ENCODE data around the gene TTLL5. TPM values are rescaled to one million over a fixed set of nuclear protein-coding genes. Genes with fewer than 3 reads are reported as not detected.

Gene TTLL5
- polyA plus RNA-seq, 4 donors, result 4.6 to 14.8 (median 8.5) TPM

DNA sequence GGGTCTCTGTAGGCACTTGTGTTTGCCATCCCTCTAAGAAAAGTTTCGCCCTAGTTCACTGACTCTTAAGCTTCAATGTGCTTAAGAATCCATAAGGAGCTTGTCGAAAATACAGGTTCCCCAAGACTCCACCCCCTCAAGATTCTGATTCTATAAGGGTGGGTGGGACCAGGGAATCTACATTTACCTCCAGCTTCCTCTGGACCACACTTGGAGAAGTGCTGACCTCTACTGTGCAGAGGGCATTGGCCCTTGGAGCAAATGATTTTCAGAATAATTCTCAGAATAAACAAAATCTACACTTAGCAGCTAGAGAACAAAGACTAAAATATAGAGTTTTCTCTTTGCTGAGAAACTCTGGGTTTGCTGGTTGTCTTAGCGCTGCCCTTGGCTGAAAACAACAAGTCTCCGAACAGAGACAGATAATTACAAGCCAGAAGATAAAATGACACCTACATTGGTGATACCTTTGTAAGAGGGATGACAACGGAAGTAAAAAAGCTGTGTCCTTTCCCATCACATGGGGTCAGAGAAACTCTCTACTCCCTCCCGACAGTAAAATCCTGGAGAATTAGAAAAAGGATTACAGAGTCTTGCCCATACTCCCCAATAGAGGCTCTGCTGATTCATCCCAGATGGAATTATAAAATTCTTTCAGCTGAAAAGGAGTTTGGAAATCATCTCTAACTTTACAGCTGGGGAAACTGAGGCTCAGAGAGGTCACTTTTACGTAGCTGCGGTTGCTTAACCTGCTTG, 316.0 kb downstream of the TTLL5 start:
- FAIRE-seq (no peak), DNase-seq (no peak)
- peaks cover 0 to 19% (median 2%) of the 10 kb centered on the region in 3 donors for H3K4me1 ChIP-seq (ENCODE audit: control insufficient read depth in 3 of 3, insufficient read depth in 2 of 3, low read depth in 1 of 3, low read length in 2 of 3)
- no peaks in the 10 kb centered on the region for H3K27me3 ChIP-seq (ENCODE audit: control insufficient read depth in 3 of 3, insufficient read depth in 3 of 3, low read length in 3 of 3)
- H3K4me3 ChIP-seq (ENCODE audit: low read depth in 1 of 3, low read length in 3 of 3), result no peak overlapping the region
- WGBS, 3 donors, result 74 to 82% (median 75%) methylated on average over 8 of the region's 8 CpGs
- H3K36me3 ChIP-seq (ENCODE audit: control insufficient read depth in 3 of 3, insufficient read depth in 2 of 3, low read depth in 1 of 3, low read length in 3 of 3), result no peaks in the 10 kb centered on the region
- H3K9me3 ChIP-seq (ENCODE audit: control insufficient read depth in 2 of 2, insufficient read depth in 1 of 2, low read depth in 1 of 2, low read length in 1 of 2), result no peaks in the 10 kb centered on the region
- no peak overlapping the region for H3K27ac ChIP-seq (ENCODE audit: low read depth in 1 of 3, low read length in 2 of 3)

DNA sequence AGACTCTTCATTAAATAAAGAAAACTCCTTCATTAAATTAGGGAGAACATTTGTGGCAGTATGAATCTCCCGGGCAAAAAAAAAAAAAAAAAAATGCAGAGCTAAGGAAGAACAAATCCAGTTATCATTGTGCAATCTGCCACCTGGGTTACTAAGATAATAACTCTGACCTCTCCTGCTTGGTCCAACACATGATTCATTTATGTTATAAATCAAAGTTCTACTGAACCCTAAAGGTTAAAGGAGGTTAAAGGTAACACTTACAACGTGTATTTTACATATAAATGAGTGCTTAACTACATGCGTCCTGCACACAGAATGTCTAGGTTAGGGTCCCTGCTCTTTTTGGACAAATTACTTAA, 316.5 kb downstream of the TTLL5 start:
- 28 to 40% (median 39%) methylated on average over 3 of the region's 3 CpGs for WGBS, 3 donors
- no peak overlapping the region for H3K4me3 ChIP-seq (ENCODE audit: low read depth in 1 of 3, low read length in 3 of 3)
- no peaks in the 10 kb centered on the region for H3K27me3 ChIP-seq (ENCODE audit: control insufficient read depth in 3 of 3, insufficient read depth in 3 of 3, low read length in 3 of 3)
- no peak for FAIRE-seq
- peaks cover 0 to 19% (median 2%) of the 10 kb centered on the region in 3 donors for H3K4me1 ChIP-seq (ENCODE audit: control insufficient read depth in 3 of 3, insufficient read depth in 2 of 3, low read depth in 1 of 3, low read length in 2 of 3)
- no peaks in the 10 kb centered on the region for H3K9me3 ChIP-seq (ENCODE audit: control insufficient read depth in 2 of 2, insufficient read depth in 1 of 2, low read depth in 1 of 2, low read length in 1 of 2)
- no peak overlapping the region for H3K27ac ChIP-seq (ENCODE audit: low read depth in 1 of 3, low read length in 2 of 3)
- peak; percentile 17 to 56 for DNase-seq
- H3K36me3 ChIP-seq (ENCODE audit: control insufficient read depth in 3 of 3, insufficient read depth in 2 of 3, low read depth in 1 of 3, low read length in 3 of 3), result no peaks in the 10 kb centered on the region

DNA sequence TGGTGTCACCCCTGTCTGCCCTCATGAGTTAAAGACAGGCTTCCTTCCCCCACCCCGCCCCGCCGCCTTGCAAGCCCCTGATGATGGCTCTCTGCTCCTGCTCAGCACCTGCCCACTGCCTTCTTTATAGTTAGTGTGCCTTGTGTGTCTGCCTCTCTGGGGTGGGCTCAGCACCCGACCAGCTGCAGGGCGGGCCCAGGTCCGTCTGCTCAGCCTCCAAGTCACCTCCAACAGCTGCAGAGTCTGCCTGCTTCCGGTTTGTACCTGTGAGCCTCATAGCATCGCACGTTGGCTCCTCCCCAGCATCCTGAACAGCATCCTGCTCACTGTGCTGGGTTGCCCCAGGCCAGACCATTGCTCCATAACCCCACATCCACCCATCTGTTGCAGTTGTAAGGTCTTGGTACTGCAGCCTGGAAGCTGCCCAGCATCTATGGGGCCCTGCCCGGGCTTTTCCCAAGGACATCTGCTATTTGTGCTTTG, 317.2 kb downstream of the TTLL5 start:
- no peaks in the 10 kb centered on the region for H3K27me3 ChIP-seq (ENCODE audit: control insufficient read depth in 3 of 3, insufficient read depth in 3 of 3, low read length in 3 of 3)
- no peak overlapping the region for H3K4me3 ChIP-seq (ENCODE audit: low read depth in 1 of 3, low read length in 3 of 3)
- WGBS, 3 donors, result 54 to 67% (median 57%) methylated on average over 10 of the region's 10 CpGs
- DNase-seq, result peak; percentile 20 to 24
- H3K36me3 ChIP-seq (ENCODE audit: control insufficient read depth in 3 of 3, insufficient read depth in 2 of 3, low read depth in 1 of 3, low read length in 3 of 3), result no peaks in the 10 kb centered on the region
- H3K27ac ChIP-seq (ENCODE audit: low read depth in 1 of 3, low read length in 2 of 3), result no peak overlapping the region
- peaks cover 0 to 19% (median 2%) of the 10 kb centered on the region in 3 donors for H3K4me1 ChIP-seq (ENCODE audit: control insufficient read depth in 3 of 3, insufficient read depth in 2 of 3, low read depth in 1 of 3, low read length in 2 of 3)
- H3K9me3 ChIP-seq (ENCODE audit: control insufficient read depth in 2 of 2, insufficient read depth in 1 of 2, low read depth in 1 of 2, low read length in 1 of 2), result no peaks in the 10 kb centered on the region
- FAIRE-seq, result no peak

DNA sequence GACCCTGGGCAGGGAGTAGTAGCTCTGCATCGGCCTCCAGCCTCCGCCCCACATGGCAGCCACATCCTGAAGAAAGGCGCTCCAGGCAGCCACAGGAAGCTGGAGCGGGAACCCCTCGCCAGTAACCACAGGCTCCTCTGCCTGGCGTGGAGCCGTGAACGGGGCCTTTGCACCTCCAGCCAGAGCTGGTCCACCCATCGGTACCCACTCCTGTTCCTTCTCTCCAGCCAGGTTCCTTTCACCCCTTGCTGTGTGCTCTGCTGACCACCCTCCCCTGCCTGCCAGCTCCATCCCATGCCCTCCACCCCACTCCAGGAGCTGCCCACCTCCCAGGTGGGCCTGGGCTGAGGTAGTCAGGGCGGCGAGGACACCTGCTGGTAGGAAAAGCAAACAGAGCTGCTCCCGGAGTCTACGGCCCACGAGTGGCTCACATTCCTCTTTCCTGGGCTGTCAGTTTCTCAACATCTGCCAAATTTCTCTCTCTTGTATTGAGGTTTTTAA, 318.1 kb downstream of the TTLL5 start:
- no peak overlapping the region for H3K27ac ChIP-seq (ENCODE audit: low read depth in 1 of 3, low read length in 2 of 3)
- peak in 1 of 2 donors; percentile 36 for DNase-seq
- H3K9me3 ChIP-seq (ENCODE audit: control insufficient read depth in 2 of 2, insufficient read depth in 1 of 2, low read depth in 1 of 2, low read length in 1 of 2), result no peaks in the 10 kb centered on the region
- no peaks in the 10 kb centered on the region for H3K27me3 ChIP-seq (ENCODE audit: control insufficient read depth in 3 of 3, insufficient read depth in 3 of 3, low read length in 3 of 3)
- peak overlapping the region in 1 of 3 donors; percentile 14 for H3K4me3 ChIP-seq (ENCODE audit: low read depth in 1 of 3, low read length in 3 of 3)
- H3K4me1 ChIP-seq (ENCODE audit: control insufficient read depth in 3 of 3, insufficient read depth in 2 of 3, low read depth in 1 of 3, low read length in 2 of 3), result peaks cover 0 to 19% (median 2%) of the 10 kb centered on the region in 3 donors
- WGBS, 3 donors, result 51 to 75% (median 52%) methylated on average over 13 to 14 of the region's 14 CpGs
- FAIRE-seq, result no peak
- no peaks in the 10 kb centered on the region for H3K36me3 ChIP-seq (ENCODE audit: control insufficient read depth in 3 of 3, insufficient read depth in 2 of 3, low read depth in 1 of 3, low read length in 3 of 3)

DNA sequence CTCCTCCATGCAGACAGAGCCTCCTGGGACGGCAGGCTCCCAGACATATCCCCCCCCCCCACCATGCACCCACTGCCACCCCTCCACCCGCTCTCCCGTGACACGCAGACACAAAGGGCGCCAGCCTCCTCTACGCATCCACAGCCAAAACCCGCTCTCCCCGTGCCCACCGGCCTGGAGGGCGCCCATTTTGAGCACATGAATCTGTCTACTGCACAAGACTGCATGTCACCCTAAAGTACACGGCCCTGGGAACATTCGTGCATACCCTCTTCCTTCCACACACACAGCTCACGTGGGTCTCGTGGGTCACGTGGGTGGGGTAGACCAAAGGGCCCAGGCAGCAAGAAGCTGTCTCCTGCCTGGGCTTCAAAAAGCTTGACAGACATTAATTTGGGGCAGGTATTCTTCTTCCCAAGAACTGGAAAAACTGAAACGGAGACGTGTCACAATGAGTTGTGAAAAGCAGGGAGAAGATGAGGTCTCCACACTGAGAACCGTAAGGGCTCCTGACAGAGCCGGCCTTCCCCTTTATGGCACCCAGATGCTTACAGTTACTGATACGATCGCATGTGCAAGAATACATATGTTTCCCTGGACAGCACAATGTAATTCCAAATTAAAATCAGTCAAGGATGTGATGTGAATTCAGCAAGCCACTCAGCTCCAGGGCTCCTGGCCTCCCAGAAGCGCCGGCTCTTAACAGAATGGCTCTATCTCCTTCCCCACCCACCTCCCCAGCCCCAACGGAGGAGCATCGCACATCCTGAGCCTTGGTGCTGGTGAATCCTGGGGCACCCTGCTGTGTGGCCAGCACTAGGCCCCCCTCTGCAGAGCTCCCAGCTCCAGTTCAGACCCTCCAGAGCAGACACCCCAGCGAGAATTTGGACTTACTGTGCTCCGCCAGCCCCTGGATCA, 318.9 kb downstream of the TTLL5 start:
- no peak for DNase-seq
- no peak for FAIRE-seq
- Histone ChIP-seq H3K4me1 (ENCODE audit: control insufficient read depth in 3 of 3, insufficient read depth in 2 of 3, low read depth in 1 of 3, low read length in 2 of 3) (peaks cover 0 to 19% (median 2%) of the 10 kb centered on the region in 3 donors), H3K27me3 (ENCODE audit: control insufficient read depth in 3 of 3, insufficient read depth in 3 of 3, low read length in 3 of 3) (no peaks in the 10 kb centered on the region), H3K27ac (ENCODE audit: low read depth in 1 of 3, low read length in 2 of 3) (peak overlapping the region in 1 of 3 donors; percentile 3), H3K36me3 (ENCODE audit: control insufficient read depth in 3 of 3, insufficient read depth in 2 of 3, low read depth in 1 of 3, low read length in 3 of 3) (no peaks in the 10 kb centered on the region), H3K4me3 (ENCODE audit: low read depth in 1 of 3, low read length in 3 of 3) (peak overlapping the region in 1 of 3 donors; percentile 8), H3K9me3 (ENCODE audit: control insufficient read depth in 2 of 2, insufficient read depth in 1 of 2, low read depth in 1 of 2, low read length in 1 of 2) (no peaks in the 10 kb centered on the region)
- 72 to 89% (median 83%) methylated on average over 26 to 27 of the region's 27 CpGs for WGBS, 3 donors

GRCh38 chr14:75980856-75981255, 319.8 kb downstream of the TTLL5 start:
- H3K27me3 ChIP-seq (ENCODE audit: control insufficient read depth in 3 of 3, insufficient read depth in 3 of 3, low read length in 3 of 3), result no peaks in the 10 kb centered on the region
- FAIRE-seq (no peak), DNase-seq (peak in 1 of 2 donors; percentile 24)
- H3K27ac ChIP-seq (ENCODE audit: low read depth in 1 of 3, low read length in 2 of 3), result peak overlapping the region in 2 of 3 donors; percentile 87 to 96
- 71 to 87% (median 85%) methylated on average over 8 of the region's 8 CpGs for WGBS, 3 donors
- no peaks in the 10 kb centered on the region for H3K36me3 ChIP-seq (ENCODE audit: control insufficient read depth in 3 of 3, insufficient read depth in 2 of 3, low read depth in 1 of 3, low read length in 3 of 3)
- H3K4me1 ChIP-seq (ENCODE audit: control insufficient read depth in 3 of 3, insufficient read depth in 2 of 3, low read depth in 1 of 3, low read length in 2 of 3), result peaks cover 0 to 23% (median 2%) of the 10 kb centered on the region in 3 donors
- H3K9me3 ChIP-seq (ENCODE audit: control insufficient read depth in 2 of 2, insufficient read depth in 1 of 2, low read depth in 1 of 2, low read length in 1 of 2), result no peaks in the 10 kb centered on the region
- H3K4me3 ChIP-seq (ENCODE audit: low read depth in 1 of 3, low read length in 3 of 3), result peak overlapping the region in 1 of 3 donors; percentile 54

DNA sequence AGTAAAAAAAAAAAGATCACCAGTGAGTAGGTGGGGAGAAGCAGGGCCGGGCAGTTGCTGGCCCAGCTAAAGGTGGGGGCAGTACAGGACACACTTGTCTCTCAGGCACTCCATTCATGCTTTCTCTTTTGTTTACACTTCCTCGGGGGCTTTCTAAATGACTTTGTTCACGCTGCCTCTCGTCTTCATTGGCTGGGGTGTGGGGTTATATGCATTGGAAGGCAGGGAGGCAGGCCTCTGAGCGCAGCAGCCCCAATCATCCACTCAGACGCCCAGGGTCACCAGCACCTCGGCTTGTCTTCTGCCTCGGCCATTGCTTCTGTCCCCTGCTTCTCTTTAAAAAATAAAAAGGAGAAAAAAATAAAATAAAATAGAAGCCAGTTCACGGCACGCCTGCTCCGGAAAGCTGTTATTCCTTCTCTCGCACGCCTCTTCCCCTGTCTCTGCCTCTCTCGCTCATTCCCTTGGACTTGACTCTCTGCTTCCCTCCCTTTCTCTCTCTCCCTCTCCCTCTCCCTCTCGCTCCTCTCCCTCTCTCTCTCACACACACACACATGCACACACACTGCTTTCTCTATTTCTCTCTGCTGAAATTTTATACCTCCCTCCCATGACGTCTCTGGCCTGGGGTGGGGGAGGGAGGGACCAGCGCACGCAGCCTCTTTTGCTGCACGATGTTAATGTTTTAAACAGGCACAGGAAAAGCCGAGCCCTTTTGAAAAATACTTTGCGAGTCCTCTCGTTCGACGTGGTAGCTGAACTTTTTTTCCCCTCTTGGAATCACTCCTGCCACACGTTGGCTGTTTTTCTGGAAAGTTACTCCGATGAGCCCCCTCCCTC, 320.6 kb downstream of the TTLL5 start, which contains the start of gene TGFB3:
TGFB3 (minus strand) TSS at position 570 of the 840 bp plus-strand sequence. CDS start 1,102 bp downstream, outside the sequence.
- Histone ChIP-seq H3K9me3 (ENCODE audit: control insufficient read depth in 2 of 2, insufficient read depth in 1 of 2, low read depth in 1 of 2, low read length in 1 of 2) (no peaks in the 10 kb centered on the region), H3K27me3 (ENCODE audit: control insufficient read depth in 3 of 3, insufficient read depth in 3 of 3, low read length in 3 of 3) (no peaks in the 10 kb centered on the region), H3K27ac (ENCODE audit: low read depth in 1 of 3, low read length in 2 of 3) (peak within 1 kb of the TSS; percentile 86 to 96 (median 87)), H3K36me3 (ENCODE audit: control insufficient read depth in 3 of 3, insufficient read depth in 2 of 3, low read depth in 1 of 3, low read length in 3 of 3) (no peaks in the 10 kb centered on the region), H3K4me3 (ENCODE audit: low read depth in 1 of 3, low read length in 3 of 3) (peak within 1 kb of the TSS; percentile 54 to 82 (median 56)), H3K4me1 (ENCODE audit: control insufficient read depth in 3 of 3, insufficient read depth in 2 of 3, low read depth in 1 of 3, low read length in 2 of 3) (peaks cover 2 to 25% (median 3%) of the 10 kb centered on the region in 3 donors)
- FAIRE-seq (no peak), DNase-seq (peak; percentile 72 to 88)
- WGBS, 3 donors, result 1 to 3% (median 2%) methylated on average over 26 of the region's 26 CpGs
